H1 (cell line): Measurements from ENCODE around the gene P3H3. TPM values are rescaled to one million over a fixed set of nuclear protein-coding genes. Genes with fewer than 3 reads are reported as not detected.

Experiments
- HDAC6 ChIP-seq: IDR thresholded peaks from one replicate; pipeline ENCODE4 v1.7.1; 2012; ENCODE audit warnings: low read depth, mild to moderate bottlenecking, inconsistent platforms, low read length, moderate library complexity
- RBBP5 ChIP-seq: IDR thresholded peaks from 2 replicates; pipeline ENCODE4 v1.7.1; 2012; ENCODE audit warnings: low read depth, mild to moderate bottlenecking, inconsistent platforms, low read length, moderate library complexity, borderline replicate concordance
- polyA plus RNA-seq, 7 experiments: library from polyadenylated mRNA; depleted of rRNA in 3 of 7; stranded (reverse) in 5 of 7; unstranded in 2 of 7; fragments of >200 nt in 5 of 7; fragments of 200-250 nt in 2 of 7; gene quantifications; 1 replicate in 5 of 7; 2 replicates in 1 of 7; 4 replicates in 1 of 7; pipeline versions ENCODE4 v1.2.1 to v1.2.3, GENCODE V29; 2011 to 2013; ENCODE audit warnings: missing spikeins in 2 of 7, mixed read lengths in 2 of 7
- total RNA-seq: library from RNA; stranded (reverse); fragmentation: NEBNext Ultra II Directional; extraction: Animal tissue kit (Norgen Biotek cat#: 25700); gene quantifications from 2 replicates; pipeline ENCODE4 v1.2.1, GENCODE V29; 2021
- TF ChIP-seq, protein P1 (sequence below): fragments of 300-600 bp; sonication (generic); IDR thresholded peaks from 2 replicates; pipeline ENCODE4 v1.7.1; 2012; ENCODE audit warnings: low read length, moderate library complexity, mild to moderate bottlenecking, inconsistent platforms; ENCODE audit not compliant: insufficient replicate concordance

Gene P3H3
- total and polyA plus RNA-seq, 2 of the 8 experiments (the other 6 are each of a cell fraction or from before 2014, with no cell fraction given) = 22.9 to 43.5 TPM

DNA sequence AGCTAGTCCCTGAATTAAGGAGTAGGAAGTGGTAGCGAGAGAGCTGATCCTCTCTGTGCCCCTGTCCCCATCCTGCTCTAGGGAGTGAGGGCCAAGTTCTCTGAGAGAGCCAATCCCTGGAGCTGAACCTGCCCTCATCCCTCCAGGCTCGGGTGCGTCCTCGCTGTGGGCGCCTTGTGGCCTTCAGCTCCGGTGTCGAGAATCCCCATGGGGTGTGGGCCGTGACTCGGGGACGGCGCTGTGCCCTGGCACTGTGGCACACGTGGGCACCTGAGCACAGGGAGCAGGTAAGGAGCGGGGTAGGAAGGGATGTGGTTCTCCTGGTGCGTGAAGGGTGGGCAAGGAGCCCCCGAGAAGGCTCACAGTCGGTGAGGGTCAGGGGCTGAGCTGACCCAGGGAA is 10.6 kb downstream of the P3H3 start (continued):
- TF ChIP-seq, protein P1, sequence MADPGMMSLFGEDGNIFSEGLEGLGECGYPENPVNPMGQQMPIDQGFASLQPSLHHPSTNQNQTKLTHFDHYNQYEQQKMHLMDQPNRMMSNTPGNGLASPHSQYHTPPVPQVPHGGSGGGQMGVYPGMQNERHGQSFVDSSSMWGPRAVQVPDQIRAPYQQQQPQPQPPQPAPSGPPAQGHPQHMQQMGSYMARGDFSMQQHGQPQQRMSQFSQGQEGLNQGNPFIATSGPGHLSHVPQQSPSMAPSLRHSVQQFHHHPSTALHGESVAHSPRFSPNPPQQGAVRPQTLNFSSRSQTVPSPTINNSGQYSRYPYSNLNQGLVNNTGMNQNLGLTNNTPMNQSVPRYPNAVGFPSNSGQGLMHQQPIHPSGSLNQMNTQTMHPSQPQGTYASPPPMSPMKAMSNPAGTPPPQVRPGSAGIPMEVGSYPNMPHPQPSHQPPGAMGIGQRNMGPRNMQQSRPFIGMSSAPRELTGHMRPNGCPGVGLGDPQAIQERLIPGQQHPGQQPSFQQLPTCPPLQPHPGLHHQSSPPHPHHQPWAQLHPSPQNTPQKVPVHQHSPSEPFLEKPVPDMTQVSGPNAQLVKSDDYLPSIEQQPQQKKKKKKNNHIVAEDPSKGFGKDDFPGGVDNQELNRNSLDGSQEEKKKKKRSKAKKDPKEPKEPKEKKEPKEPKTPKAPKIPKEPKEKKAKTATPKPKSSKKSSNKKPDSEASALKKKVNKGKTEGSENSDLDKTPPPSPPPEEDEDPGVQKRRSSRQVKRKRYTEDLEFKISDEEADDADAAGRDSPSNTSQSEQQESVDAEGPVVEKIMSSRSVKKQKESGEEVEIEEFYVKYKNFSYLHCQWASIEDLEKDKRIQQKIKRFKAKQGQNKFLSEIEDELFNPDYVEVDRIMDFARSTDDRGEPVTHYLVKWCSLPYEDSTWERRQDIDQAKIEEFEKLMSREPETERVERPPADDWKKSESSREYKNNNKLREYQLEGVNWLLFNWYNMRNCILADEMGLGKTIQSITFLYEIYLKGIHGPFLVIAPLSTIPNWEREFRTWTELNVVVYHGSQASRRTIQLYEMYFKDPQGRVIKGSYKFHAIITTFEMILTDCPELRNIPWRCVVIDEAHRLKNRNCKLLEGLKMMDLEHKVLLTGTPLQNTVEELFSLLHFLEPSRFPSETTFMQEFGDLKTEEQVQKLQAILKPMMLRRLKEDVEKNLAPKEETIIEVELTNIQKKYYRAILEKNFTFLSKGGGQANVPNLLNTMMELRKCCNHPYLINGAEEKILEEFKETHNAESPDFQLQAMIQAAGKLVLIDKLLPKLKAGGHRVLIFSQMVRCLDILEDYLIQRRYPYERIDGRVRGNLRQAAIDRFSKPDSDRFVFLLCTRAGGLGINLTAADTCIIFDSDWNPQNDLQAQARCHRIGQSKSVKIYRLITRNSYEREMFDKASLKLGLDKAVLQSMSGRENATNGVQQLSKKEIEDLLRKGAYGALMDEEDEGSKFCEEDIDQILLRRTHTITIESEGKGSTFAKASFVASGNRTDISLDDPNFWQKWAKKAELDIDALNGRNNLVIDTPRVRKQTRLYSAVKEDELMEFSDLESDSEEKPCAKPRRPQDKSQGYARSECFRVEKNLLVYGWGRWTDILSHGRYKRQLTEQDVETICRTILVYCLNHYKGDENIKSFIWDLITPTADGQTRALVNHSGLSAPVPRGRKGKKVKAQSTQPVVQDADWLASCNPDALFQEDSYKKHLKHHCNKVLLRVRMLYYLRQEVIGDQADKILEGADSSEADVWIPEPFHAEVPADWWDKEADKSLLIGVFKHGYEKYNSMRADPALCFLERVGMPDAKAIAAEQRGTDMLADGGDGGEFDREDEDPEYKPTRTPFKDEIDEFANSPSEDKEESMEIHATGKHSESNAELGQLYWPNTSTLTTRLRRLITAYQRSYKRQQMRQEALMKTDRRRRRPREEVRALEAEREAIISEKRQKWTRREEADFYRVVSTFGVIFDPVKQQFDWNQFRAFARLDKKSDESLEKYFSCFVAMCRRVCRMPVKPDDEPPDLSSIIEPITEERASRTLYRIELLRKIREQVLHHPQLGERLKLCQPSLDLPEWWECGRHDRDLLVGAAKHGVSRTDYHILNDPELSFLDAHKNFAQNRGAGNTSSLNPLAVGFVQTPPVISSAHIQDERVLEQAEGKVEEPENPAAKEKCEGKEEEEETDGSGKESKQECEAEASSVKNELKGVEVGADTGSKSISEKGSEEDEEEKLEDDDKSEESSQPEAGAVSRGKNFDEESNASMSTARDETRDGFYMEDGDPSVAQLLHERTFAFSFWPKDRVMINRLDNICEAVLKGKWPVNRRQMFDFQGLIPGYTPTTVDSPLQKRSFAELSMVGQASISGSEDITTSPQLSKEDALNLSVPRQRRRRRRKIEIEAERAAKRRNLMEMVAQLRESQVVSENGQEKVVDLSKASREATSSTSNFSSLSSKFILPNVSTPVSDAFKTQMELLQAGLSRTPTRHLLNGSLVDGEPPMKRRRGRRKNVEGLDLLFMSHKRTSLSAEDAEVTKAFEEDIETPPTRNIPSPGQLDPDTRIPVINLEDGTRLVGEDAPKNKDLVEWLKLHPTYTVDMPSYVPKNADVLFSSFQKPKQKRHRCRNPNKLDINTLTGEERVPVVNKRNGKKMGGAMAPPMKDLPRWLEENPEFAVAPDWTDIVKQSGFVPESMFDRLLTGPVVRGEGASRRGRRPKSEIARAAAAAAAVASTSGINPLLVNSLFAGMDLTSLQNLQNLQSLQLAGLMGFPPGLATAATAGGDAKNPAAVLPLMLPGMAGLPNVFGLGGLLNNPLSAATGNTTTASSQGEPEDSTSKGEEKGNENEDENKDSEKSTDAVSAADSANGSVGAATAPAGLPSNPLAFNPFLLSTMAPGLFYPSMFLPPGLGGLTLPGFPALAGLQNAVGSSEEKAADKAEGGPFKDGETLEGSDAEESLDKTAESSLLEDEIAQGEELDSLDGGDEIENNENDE = no peak
- TF ChIP-seq RBBP5 (no peak), HDAC6 (no peak)
